Measurements from ENCODE around the gene NNT.
"Not testable (repeated sequence)": the region's sequence is repeated elsewhere in the genome, so short reads cannot be mapped to it uniquely, and the experiment has no call there.

NNT gene

DNA sequence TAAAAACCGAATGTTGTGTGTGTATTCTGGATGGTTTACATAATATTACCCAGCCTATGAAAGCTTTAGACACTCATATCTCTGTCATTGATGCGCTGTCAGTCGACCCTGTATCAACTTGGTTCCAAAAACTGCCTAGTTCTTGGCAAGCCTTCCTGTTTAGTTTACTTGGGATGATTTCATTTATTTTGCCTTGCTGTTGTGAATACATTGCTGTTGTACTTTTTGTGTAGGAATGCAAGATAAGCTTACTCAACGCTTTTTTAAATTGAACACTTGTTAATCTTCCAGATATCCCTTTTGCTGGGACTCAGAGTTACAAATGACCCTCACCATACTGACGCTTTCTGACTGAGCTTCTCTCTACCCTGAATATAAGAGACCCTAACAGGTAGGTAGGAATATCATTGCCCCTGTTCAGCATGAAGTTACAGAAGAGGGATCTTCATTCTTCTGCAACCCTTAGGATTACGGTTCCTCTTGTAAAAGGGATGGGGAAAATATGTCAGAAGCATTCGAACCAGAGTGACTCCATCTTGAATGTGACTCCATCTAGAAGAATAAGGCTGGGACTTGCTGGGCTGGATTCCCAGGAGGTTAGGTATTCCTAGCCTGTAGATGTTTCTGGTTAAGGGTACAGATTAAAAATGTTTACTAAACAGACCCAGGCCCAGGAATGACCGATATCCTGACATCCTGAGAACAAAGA, 32.4 kb upstream of the NNT start:
- no peak overlapping the region for H3K4me3 ChIP-seq (ENCODE audit: low read length)
- TF ChIP-seq ZNF274 (IDR thresholded peaks at IDR 0.05; ENCODE audit: low read depth, low read length), result no peak

DNA sequence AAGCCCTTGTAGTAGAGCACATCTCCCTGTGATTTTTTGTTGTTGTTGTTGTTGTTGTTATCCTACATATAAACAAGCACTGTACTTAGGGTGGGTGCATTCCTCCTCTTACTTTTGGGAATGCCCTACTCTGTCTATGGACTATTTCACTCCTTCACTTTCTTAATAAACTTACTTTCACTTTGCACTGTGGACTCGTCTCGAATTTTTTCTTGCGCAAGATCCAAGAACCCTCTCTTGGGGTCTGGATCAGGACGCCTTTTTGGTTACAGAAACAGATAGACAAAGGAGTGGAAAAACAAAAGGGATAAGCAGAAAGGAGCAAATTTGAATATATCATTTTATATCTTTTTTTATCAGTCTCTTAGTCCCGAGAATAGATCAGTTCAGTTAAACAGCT, 31.7 kb upstream of the NNT start:
- TF ChIP-seq ZNF274 (IDR thresholded peaks at IDR 0.05; ENCODE audit: low read depth, low read length), result no peak
- no peak overlapping the region for H3K4me3 ChIP-seq (ENCODE audit: low read length)

DNA sequence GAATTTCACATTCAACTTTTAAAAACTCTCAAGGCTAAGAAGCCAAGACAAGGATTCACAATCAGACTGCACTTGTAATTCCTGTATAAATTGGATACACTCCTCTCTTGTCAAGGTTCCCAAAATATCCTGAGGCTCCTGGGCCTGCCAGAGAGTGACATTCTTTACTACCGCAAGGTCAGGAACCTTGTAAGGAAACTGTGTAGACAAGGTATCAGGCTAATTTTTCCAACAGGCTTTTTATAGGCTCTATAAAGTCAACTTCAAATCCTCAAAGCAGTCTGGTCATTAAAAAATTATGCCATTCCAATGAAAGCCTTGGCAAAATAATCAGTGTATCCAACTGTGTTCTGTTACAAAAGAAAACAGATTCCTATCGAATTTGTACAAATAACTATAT, 30.6 kb upstream of the NNT start:
- no peak for TF ChIP-seq ZNF274 (IDR thresholded peaks at IDR 0.05; ENCODE audit: low read depth, low read length)
- no peak overlapping the region for H3K4me3 ChIP-seq (ENCODE audit: low read length)

DNA sequence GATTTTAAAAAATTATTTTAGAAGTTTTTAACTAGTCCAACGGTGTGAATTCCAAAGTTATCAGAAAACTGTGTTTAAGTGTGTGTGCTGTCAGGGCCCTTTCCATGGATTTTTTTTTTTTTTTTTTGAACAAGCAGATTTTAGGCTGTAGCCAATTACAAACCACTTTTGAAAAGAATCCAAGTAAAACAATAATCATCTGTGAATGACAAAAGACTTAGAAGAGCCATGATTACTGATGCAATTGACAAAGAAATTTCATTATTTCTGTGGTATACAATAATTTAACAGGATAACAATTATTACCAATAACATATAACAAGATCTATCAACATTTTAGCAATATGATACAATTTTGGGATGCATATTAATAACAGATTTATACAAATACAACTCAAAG, 29.9 kb upstream of the NNT start:
- no peak overlapping the region for H3K4me3 ChIP-seq (ENCODE audit: low read length)
- TF ChIP-seq ZNF274 (IDR thresholded peaks at IDR 0.05; ENCODE audit: low read depth, low read length), result no peak

DNA sequence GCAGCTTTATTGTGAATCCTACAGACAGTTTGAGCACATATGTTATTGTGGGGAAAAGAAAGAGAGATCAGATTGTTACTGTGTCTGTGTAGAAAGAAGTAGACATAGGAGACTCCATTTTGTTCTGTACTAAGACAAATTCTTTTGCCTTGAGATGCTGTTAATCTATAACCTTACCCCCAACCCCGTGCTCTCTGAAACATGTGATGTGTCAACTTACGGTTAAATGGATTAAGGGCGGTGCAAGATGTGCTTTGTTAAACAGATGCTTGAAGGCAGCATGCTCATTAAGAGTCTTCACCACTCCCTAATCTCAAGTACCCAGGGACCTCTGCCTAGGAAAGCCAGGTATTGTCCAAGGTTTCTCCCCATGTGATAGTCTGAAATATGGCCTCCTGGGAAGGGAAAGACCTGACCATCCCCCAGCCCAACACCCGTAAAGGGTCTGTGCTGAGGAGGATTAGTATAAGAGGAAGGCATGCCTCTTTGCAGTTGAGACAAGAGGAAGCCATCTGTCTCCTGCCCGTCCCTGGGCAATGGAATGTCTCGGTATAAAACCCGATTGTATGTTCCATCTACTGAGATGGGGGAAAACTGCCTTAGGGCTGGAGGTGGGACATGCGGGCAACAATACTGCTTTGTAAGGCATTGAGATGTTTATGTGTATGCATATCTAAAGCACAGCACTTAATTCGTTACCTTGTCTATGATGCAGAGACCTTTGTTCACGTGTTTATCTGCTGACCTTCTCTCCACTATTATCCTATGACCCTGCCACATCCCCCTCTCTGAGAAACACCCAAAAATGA, 22.4 kb upstream of the NNT start:
- H3K4me3 ChIP-seq (ENCODE audit: low read length), result not testable (repeated sequence)

DNA sequence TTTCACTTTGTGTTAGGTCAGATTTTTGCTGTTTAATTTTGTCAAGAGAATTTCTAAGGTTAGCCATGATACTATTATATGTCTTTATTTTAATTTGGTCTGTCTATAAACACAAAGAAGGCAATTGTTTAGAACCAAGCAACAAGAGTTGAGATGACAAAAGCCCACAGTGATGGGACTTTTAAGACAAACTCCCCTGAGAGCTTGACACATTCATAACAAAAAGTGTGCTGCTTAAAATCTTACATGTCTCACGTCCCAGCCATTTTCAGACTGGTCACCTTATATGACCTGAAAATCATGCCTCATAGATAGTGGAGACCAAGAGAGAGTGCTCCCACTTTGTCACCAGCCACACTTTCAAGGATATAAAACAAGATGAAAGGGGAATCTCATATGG, 21.6 kb upstream of the NNT start:
- no peak overlapping the region for H3K4me3 ChIP-seq (ENCODE audit: low read length)
- no peak for TF ChIP-seq ZNF274 (IDR thresholded peaks at IDR 0.05; ENCODE audit: low read depth, low read length)

DNA sequence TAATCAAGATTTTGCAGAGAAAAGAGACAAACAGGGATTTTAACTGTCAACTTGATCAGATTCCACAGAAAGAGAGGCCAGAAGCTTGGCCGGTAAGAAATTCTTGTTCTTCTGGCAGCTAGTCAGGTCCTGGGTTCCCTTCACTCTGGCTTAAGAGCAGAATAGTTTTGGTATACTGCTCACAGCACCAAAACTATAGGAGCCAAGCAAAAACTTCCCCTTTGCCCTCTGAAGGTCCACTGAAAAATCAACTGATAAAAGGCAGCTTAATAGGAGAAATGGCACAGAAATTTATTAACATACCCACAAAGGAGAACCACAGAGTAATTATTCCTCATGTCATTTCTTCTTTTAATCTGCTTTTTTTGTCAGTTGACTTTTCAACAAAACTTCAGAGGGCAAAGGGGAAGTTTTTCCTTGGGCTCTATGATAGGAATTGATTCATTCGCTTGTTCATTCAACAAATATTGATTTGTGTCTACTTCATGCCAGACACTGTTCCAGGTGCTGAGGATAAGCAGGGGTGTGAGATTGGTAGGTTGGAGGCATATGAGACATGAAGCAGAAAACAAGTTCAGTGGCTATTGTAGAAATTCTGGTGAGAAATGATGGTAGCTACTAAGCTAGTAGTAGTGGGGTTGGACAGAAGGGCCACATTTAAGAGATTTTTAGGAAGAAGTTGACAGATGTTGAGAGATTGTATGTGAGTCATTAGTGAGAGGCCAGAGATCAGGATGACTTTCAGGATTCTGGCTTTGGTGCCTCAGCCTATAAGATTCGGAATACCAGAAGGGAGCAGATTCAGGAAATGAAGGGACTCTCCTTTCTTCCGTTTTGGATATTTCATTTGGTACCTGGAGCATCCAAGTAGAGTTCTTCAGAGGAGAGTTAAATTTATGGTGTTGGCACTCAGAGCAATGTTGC, 20.6 kb upstream of the NNT start:
- no peak overlapping the region for H3K4me3 ChIP-seq (ENCODE audit: low read length)
- no peak for TF ChIP-seq ZNF274 (IDR thresholded peaks at IDR 0.05; ENCODE audit: low read depth, low read length)

DNA sequence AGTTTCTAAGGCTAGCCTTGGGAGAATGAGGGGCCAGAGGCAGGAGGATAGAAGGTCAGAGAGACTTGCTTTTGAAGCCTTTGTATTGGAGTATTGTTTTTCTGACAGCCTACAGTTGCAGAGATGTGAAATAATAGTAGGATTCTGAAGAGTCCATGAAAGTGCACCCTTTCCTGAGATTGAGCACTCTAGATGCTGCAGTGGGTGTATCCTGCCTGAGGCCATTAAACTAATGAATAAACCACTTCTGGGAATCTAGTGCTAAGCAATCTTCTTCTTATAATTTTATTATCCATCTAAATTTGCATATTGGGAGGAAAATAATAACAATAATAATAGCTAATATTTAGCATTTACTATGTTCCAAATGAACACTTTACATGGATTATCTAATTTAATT, 19.3 kb upstream of the NNT start:
- no peak overlapping the region for H3K4me3 ChIP-seq (ENCODE audit: low read length)
- TF ChIP-seq ZNF274 (IDR thresholded peaks at IDR 0.05; ENCODE audit: low read depth, low read length), result no peak

DNA sequence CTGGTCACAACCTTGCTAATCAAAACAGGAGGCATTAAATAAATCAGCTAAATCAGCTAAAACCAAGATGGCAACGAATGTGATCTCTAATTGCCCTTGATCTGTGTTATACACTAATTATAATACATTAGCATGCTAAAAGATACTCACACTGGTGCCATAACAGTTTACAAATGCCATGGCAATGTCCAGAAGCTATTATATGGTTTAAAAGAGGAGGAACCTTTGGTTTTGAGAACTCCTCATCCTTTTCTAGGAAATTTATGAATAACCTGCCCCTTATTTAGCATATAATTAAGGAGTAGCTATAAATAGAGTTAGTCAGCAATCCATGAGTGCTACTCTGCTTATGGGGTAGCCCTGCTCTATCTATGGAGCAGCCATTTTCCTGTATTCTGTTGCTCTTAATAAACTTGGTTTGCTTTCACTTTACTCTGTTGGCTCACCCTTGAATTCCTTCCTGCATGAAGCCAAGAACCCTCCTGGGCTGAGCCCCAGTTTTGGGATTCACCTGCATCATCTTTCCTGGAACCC, 18.7 kb upstream of the NNT start:
- no peak overlapping the region for H3K4me3 ChIP-seq (ENCODE audit: low read length)
- no peak for TF ChIP-seq ZNF274 (IDR thresholded peaks at IDR 0.05; ENCODE audit: low read depth, low read length)

DNA sequence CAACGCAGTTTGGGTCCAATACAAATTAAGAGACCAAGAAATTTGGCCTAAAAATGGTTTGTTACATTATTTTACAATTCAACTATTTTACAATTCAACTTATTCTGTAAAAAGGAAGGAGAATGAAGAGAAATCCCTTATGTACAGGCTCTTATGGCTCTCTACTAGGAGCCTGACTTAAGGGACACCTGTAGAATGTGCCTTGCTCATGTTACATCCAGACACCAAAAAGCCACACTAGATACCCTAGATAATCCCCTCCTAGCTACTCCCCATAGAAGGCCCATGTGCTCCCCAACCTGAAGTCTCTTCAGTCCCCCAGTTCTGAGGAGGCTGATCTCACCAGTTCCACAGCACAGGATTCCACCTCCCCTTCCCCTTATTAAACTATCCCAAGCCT, 14.1 kb upstream of the NNT start:
- H3K4me3 ChIP-seq (ENCODE audit: low read length), result no peak overlapping the region
- TF ChIP-seq ZNF274 (IDR thresholded peaks at IDR 0.05; ENCODE audit: low read depth, low read length), result no peak

DNA sequence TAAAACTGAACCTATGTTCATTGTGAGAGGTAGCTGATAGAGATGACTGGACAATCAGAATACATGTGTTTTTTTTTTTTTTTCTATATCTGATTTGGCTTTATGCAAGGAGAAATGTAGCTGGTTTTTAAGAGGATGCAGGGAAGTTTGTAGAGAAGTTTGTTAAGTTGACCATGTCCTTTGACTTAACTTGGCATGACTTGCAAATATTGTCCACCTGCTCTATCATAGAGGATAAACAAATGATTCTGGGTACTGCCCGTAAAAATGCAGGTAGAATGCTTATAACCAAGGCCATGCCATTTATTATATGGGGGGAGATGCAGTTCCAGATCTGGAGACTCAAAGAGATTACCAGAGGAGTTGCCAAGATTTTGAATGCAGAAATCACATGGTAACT, 13.7 kb upstream of the NNT start:
- H3K4me3 ChIP-seq (ENCODE audit: low read length), result no peak overlapping the region
- TF ChIP-seq ZNF274 (IDR thresholded peaks at IDR 0.05; ENCODE audit: low read depth, low read length), result no peak

DNA sequence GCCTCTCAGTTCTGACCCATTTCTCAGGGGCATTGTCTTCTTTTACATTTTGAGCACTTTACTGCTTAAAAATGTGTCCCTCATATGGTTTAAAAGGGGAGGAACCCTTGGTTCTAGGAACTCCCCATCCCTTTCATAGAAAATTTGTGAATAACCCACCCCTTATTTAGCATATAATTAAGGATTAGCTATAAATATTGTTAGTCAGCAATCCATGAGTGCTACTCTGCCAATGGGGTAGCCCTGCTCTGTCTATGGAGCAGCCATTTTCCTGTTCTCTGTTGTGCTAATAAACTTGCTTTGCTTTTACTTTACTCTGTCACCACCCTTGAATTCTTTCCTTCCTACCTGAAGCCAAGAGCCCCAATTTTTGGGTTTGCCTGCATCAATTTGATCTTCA, 12.3 kb upstream of the NNT start:
- no peak for TF ChIP-seq ZNF274 (IDR thresholded peaks at IDR 0.05; ENCODE audit: low read depth, low read length)
- H3K4me3 ChIP-seq (ENCODE audit: low read length), result no peak overlapping the region

DNA sequence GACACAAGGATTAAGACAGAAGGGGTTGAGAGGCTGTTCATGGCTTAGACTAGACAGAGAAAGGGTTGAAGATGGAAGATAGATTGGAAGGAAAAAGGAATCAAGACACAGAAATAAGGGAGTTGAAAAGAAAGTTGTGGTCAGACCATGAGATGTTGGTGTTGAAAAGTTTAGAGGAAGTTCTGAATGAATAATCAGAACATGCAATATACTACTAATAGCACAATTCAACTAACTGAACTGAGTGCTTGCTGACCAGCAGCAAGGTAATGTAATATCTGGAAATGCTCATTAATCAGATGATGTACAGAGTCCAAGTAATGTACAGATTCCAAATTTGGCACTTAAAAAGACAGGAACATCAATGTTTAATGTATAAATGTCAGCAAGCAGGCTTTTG, 10.6 kb upstream of the NNT start:
- TF ChIP-seq ZNF274 (IDR thresholded peaks at IDR 0.05; ENCODE audit: low read depth, low read length), result no peak
- no peak overlapping the region for H3K4me3 ChIP-seq (ENCODE audit: low read length)

DNA sequence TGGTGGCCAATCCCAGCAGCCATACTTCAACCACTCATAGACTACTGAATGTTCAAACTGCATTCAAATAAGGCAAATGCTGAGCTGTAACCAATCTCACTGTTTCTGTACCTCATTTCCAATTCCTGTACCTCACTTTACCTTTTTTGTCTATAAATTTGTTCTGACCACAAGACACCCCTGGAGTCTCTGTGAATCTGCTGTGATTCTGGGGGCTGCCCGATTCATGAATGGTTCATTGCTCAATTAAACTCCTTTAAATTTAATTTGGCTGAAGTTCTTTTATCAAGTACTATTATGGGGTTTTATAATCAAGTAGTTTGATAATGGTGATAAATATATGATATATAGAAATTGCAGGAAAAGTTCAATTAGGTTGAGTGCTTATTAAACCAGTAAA, 4.1 kb upstream of the NNT start:
- H3K4me3 ChIP-seq (ENCODE audit: low read length), result not testable (repeated sequence)
